HFFc6 (cell line): ENCODE measurements around the gene KLF18. TPM values are rescaled to one million over a fixed set of nuclear protein-coding genes. Genes with fewer than 3 reads are reported as not detected.

Source experiments
- DNase-seq: peaks from one replicate; pipeline ENCODE4 v3.0.0-alpha.2; 2018
- H3K27ac Mint-ChIP-seq: 2 replicates; pipeline ENCODE4 v1.8.0; 2020; ENCODE audit warnings: mild to moderate bottlenecking, mixed read lengths
- H3K27me3 Mint-ChIP-seq: 2 replicates; pipeline ENCODE4 v1.8.0; 2021; ENCODE audit warnings: mild to moderate bottlenecking, moderate library complexity, mixed read lengths; ENCODE audit not compliant: insufficient read depth
- H3K36me3 Mint-ChIP-seq: 2 replicates; pipeline ENCODE4 v1.8.0; 2021; ENCODE audit warnings: low read depth, mixed read lengths
- H3K4me1 Mint-ChIP-seq: 2 replicates; pipeline ENCODE4 v1.8.0; 2020; ENCODE audit warnings: low read depth, mixed read lengths
- H3K4me3 Mint-ChIP-seq: 2 replicates; pipeline ENCODE4 v1.8.0; 2020; ENCODE audit warnings: mild to moderate bottlenecking, moderate library complexity, mixed read lengths
- H3K9me3 Mint-ChIP-seq: 2 replicates; pipeline ENCODE4 v1.8.0; 2020; ENCODE audit warnings: mild to moderate bottlenecking, mixed read lengths
- CTCF ChIP-seq: fragments of 200-600 bp; sonication (generic); IDR thresholded peaks from 2 replicates; pipeline ENCODE4 v1.5.0; 2021; ENCODE audit warnings: antibody characterized with exemption, mild to moderate bottlenecking
- total RNA-seq, 6 experiments: library from RNA; stranded (reverse); fragmentation: NEBNext Ultra II Directional; extraction: Animal tissue kit (Norgen Biotek cat#: 25700); gene quantifications; 2 replicates in 1 of 6; 3 replicates in 5 of 6; pipeline ENCODE4 v1.2.3, GENCODE V29; 2021

The KLF18 gene
- total RNA-seq, 6 experiments from 2014 or later = not detected

GRCh38 chr1:44110916-44111315, 30.5 kb downstream of the KLF18 start:
- peaks cover 11% of the 10 kb centered on the region for H3K4me1 Mint-ChIP-seq
- H3K4me3 Mint-ChIP-seq = no peak overlapping the region
- no peak overlapping the region for H3K27ac Mint-ChIP-seq
- no peaks in the 10 kb centered on the region for H3K9me3 Mint-ChIP-seq
- no peak for DNase-seq
- H3K36me3 Mint-ChIP-seq = no peaks in the 10 kb centered on the region
- peaks cover 2% of the 10 kb centered on the region; the same call in 1 of the 2 replicates for H3K27me3 Mint-ChIP-seq
- no peak for TF ChIP-seq CTCF

GRCh38 chr1:44108971-44109370, 32.5 kb downstream of the KLF18 start:
- H3K9me3 Mint-ChIP-seq = no peaks in the 10 kb centered on the region
- DNase-seq = no peak
- no peak overlapping the region for H3K27ac Mint-ChIP-seq
- H3K27me3 Mint-ChIP-seq = peaks cover 8% of the 10 kb centered on the region
- TF ChIP-seq CTCF = no peak
- peaks cover 11% of the 10 kb centered on the region for H3K4me1 Mint-ChIP-seq
- no peak overlapping the region for H3K4me3 Mint-ChIP-seq
- H3K36me3 Mint-ChIP-seq = no peaks in the 10 kb centered on the region

- H3K27me3 Mint-ChIP-seq = peaks cover 7% of the 10 kb centered on the region
- H3K4me1 Mint-ChIP-seq = peaks cover 11% of the 10 kb centered on the region
- no peaks in the 10 kb centered on the region for H3K36me3 Mint-ChIP-seq
- no peak overlapping the region; the same call in 1 of the 2 replicates for H3K4me3 Mint-ChIP-seq
- H3K9me3 Mint-ChIP-seq = no peaks in the 10 kb centered on the region
- TF ChIP-seq CTCF = no peak
- DNase-seq = peak; percentile 18
- H3K27ac Mint-ChIP-seq = no peak overlapping the region
These were observed 33.2 kb downstream of the KLF18 start for GRCh38 chr1:44108241-44108640.

- H3K4me3 Mint-ChIP-seq = no peak overlapping the region
- no peak overlapping the region for H3K27ac Mint-ChIP-seq
- no peaks in the 10 kb centered on the region for H3K36me3 Mint-ChIP-seq
- H3K4me1 Mint-ChIP-seq = peaks cover 22% of the 10 kb centered on the region
- H3K27me3 Mint-ChIP-seq = peaks cover 7% of the 10 kb centered on the region
- no peak for DNase-seq
- H3K9me3 Mint-ChIP-seq = no peaks in the 10 kb centered on the region
- TF ChIP-seq CTCF = no peak
These were observed 35.6 kb downstream of the KLF18 start for GRCh38 chr1:44105810-44106209.

GRCh38 chr1:44103270-44104131, 37.9 kb downstream of the KLF18 start:
- no peaks in the 10 kb centered on the region for H3K36me3 Mint-ChIP-seq
- no peak for DNase-seq

More at GRCh38 chr1:44103270-44104131, 37.9 kb downstream of the KLF18 start:
- Mint-ChIP-seq H3K4me1 (peaks cover 19% of the 10 kb centered on the region), H3K27ac (no peak overlapping the region), H3K9me3 (no peaks in the 10 kb centered on the region), H3K4me3 (no peak overlapping the region), H3K27me3 (peaks cover 7% of the 10 kb centered on the region)
- peak; percentile 31; the same call in 1 of the 2 replicates for TF ChIP-seq CTCF
